Peyer's patch (tissue), 4 donors: ENCODE measurements around the gene ITGA5. TPM values are rescaled to one million over a fixed set of nuclear protein-coding genes. Genes with fewer than 3 reads are reported as not detected.

Experiments
- DNase-seq, 3 donors: peaks; one replicate each; pipeline ENCODE4 v3.0.0-alpha.2; 2017 to 2019
- H3K27ac ChIP-seq, 4 donors: fragments of 200-600 bp; sonication (generic); one replicate each; pipeline ENCODE4 v1.5.1; 2016 to 2019
- H3K27me3 ChIP-seq, 2 donors: fragments of 200-600 bp; sonication (generic); one replicate each; pipeline ENCODE4 v1.5.1; 2019
- H3K36me3 ChIP-seq, 3 donors: fragments of 200-600 bp; sonication (generic); one replicate each; pipeline ENCODE4 v1.5.1; 2016 to 2019
- H3K4me1 ChIP-seq, 4 donors: fragments of 200-600 bp; sonication (generic); one replicate each; pipeline ENCODE4 v1.5.1; 2016 to 2019
- H3K4me3 ChIP-seq, 4 donors: fragments of 200-600 bp; sonication (generic); 1 replicate in 3 of 4; 2 replicates in 1 of 4; pipeline ENCODE4 v1.5.1; 2016 to 2019; ENCODE audit warnings: mild to moderate bottlenecking in 1 of 4
- H3K9me3 ChIP-seq, 4 donors: fragments of 200-600 bp; sonication (generic); one replicate each; pipeline ENCODE4 v1.5.1; 2016 to 2019; ENCODE audit warnings: mild to moderate bottlenecking in 1 of 4
- POLR2A ChIP-seq, 2 donors: fragments of 450-650 bp; IDR thresholded peaks; one replicate each; pipeline ENCODE4 v1.5.1; 2017; ENCODE audit warnings: antibody characterized with exemption in 2 of 2, mild to moderate bottlenecking in 2 of 2, moderate library complexity in 2 of 2
- total RNA-seq, 4 donors: library from RNA; depleted of rRNA; stranded (reverse); fragments of >200 nt; gene quantifications; one replicate each; pipeline ENCODE4 v1.1.0, GENCODE V29; 2016
- TF ChIP-seq, protein P1 (sequence below), 6 experiments: fragments of 450-650 bp in 4 of 6; fragments of 200-600 bp in 2 of 6; sonication (generic) in 1 of 6; IDR thresholded peaks; one replicate each; pipeline ENCODE4 v1.5.1; 2017 to 2019; ENCODE audit warnings: antibody characterized with exemption in 6 of 6, mild to moderate bottlenecking in 3 of 6, moderate library complexity in 1 of 6

ITGA5 gene
- total RNA-seq, 4 donors from 2014 or later = 21.0 to 78.4 (median 44.5) TPM

- no peaks in the 10 kb centered on the region for H3K9me3 ChIP-seq
- no peak overlapping the region for H3K27ac ChIP-seq
- no peaks in the 10 kb centered on the region for H3K4me1 ChIP-seq
- TF ChIP-seq, protein P1, sequence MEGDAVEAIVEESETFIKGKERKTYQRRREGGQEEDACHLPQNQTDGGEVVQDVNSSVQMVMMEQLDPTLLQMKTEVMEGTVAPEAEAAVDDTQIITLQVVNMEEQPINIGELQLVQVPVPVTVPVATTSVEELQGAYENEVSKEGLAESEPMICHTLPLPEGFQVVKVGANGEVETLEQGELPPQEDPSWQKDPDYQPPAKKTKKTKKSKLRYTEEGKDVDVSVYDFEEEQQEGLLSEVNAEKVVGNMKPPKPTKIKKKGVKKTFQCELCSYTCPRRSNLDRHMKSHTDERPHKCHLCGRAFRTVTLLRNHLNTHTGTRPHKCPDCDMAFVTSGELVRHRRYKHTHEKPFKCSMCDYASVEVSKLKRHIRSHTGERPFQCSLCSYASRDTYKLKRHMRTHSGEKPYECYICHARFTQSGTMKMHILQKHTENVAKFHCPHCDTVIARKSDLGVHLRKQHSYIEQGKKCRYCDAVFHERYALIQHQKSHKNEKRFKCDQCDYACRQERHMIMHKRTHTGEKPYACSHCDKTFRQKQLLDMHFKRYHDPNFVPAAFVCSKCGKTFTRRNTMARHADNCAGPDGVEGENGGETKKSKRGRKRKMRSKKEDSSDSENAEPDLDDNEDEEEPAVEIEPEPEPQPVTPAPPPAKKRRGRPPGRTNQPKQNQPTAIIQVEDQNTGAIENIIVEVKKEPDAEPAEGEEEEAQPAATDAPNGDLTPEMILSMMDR (IDR thresholded peaks at IDR 0.05) = no peak
- TF ChIP-seq POLR2A (IDR thresholded peaks at IDR 0.05) = no peak
- H3K27me3 ChIP-seq = no peaks in the 10 kb centered on the region
- DNase-seq = no peak
- no peaks in the 10 kb centered on the region for H3K36me3 ChIP-seq
- H3K4me3 ChIP-seq = no peak overlapping the region
Measured at GRCh38 chr12:54459355-54459754, 40.3 kb upstream of the ITGA5 start.

DNA sequence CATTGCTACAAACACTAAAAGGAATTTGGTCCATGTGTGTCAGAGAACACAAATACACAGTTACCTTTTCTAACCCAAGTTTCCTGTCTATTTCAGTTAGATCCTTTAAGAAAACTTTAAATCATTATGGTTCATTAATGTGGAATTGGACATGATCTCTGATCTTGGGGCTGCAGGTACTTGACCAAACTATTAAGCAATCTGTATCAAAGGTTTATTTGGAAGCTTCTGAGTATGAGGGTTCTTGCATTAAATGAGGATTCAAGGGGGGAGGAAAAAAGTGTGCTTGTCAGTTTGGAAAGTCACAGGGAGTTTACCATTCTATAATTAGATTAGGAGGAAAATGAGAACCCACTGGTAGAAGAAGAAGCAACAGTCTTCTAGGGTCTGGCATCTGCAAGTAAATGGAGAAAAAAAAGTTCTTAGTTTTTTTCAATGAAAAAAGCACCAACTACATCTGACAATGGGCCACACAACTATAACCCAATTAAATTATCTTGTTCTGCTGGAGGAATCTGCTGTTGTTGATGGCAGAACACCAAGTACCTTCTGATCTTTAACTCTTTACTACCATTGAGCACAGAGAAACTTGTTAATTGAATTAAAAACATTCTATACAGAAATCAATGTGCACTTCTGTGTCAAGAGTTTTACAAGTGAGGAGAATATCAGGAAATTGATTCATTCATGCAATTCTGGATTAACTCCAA is 36.8 kb upstream of the ITGA5 start:
- TF ChIP-seq, protein P1 (IDR thresholded peaks at IDR 0.05) = no peak
- no peak for TF ChIP-seq POLR2A (IDR thresholded peaks at IDR 0.05)
- H3K27ac ChIP-seq = no peak overlapping the region
- no peaks in the 10 kb centered on the region for H3K4me1 ChIP-seq

GRCh38 chr12:54452628-54453027 is 33.6 kb upstream of the ITGA5 start:
- Histone ChIP-seq H3K4me3 (no peak overlapping the region), H3K27me3 (no peaks in the 10 kb centered on the region), H3K27ac (no peak overlapping the region), H3K36me3 (no peaks in the 10 kb centered on the region), H3K9me3 (no peaks in the 10 kb centered on the region), H3K4me1 (no peaks in the 10 kb centered on the region)
- no peak for DNase-seq
- TF ChIP-seq, protein P1 (IDR thresholded peaks at IDR 0.05) = no peak
- TF ChIP-seq POLR2A (IDR thresholded peaks at IDR 0.05) = no peak

More for the DNA sequence above, 36.8 kb upstream of the ITGA5 start:
- H3K4me3 ChIP-seq = no peak overlapping the region
- no peaks in the 10 kb centered on the region for H3K36me3 ChIP-seq
- no peak for DNase-seq
- H3K9me3 ChIP-seq = no peaks in the 10 kb centered on the region
- no peaks in the 10 kb centered on the region for H3K27me3 ChIP-seq

DNA sequence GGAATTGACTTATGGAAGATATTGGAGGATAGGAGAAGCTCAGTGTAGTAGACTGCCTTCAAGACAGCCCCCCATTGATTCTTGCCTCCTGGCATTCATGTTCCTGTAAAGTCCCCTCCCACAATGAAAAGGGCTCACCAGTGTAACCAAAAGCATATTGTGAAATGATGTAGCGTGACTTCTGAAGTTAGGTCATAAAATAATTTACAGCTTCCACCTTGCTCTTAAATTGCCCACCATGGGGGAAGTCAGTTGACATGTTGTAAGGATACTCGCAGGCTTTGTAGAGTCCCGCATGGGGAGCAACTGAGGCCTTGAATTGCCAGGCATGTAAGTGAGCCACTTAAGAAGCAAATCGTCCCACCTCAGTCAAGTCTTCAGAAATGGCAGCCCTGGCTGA is 29.3 kb upstream of the ITGA5 start:
- no peaks in the 10 kb centered on the region for H3K36me3 ChIP-seq
- H3K4me3 ChIP-seq = no peak overlapping the region
- TF ChIP-seq, protein P1 (IDR thresholded peaks at IDR 0.05) = no peak
- no peak for TF ChIP-seq POLR2A (IDR thresholded peaks at IDR 0.05)
- DNase-seq = no peak
- H3K4me1 ChIP-seq = peaks cover 0 to 4% (median 0%) of the 10 kb centered on the region in 4 donors
- H3K27ac ChIP-seq = no peak overlapping the region
- no peaks in the 10 kb centered on the region for H3K27me3 ChIP-seq
- no peaks in the 10 kb centered on the region for H3K9me3 ChIP-seq

GRCh38 chr12:54447917-54448316 is 28.9 kb upstream of the ITGA5 start:
- no peak for DNase-seq
- no peaks in the 10 kb centered on the region for H3K9me3 ChIP-seq
- no peak for TF ChIP-seq POLR2A (IDR thresholded peaks at IDR 0.05)
- TF ChIP-seq, protein P1 (IDR thresholded peaks at IDR 0.05) = no peak
- no peaks in the 10 kb centered on the region for H3K36me3 ChIP-seq
- H3K27me3 ChIP-seq = no peaks in the 10 kb centered on the region
- no peak overlapping the region for H3K27ac ChIP-seq
- no peak overlapping the region for H3K4me3 ChIP-seq
- peaks cover 0 to 4% (median 0%) of the 10 kb centered on the region in 4 donors for H3K4me1 ChIP-seq
